Astrocyte of the hippocampus (primary cell): ENCODE measurements around the gene CTSW.

ENCODE experiments used
- DNase-seq: peaks from one replicate; pipeline ENCODE4 v3.0.0; 2011; ENCODE audit warnings: low read depth, low spot score

Gene CTSW

DNA sequence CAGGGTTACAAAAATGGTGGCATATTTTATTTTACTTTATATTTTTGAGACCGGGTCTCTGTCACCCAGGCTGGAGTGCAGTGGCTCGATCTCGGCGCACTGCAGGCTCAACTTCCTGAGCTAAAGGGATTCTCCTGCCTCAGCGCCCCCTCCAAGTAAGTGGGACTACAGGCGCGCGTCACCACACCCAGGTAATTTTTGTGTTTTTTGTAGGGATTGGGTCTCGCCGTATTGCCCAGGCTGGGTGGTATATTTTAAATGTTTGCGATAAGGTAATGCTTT lies 21.2 kb downstream of the CTSW start:
- no peak for DNase-seq

DNA sequence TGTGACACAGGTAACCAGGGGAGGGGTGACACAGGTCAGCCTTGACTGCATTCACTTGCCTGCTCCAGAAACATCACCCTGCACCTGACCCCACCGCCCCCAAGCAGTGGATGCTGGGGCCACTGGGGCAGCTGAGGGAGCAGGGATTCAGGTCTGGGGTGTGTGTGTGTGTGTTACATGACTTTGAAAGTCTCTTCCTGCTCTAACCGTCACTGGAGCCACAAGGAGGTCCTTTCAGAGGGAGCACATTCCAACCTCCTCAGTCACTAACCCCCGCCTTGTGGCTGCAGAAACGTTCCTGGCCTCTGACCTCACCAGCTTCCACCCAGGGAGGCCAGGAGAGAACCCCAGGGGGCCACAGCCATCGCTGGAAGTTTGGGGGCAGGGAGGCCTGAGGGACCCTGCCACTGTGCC lies 23.4 kb downstream of the CTSW start:
- DNase-seq: peak; percentile 93

DNA sequence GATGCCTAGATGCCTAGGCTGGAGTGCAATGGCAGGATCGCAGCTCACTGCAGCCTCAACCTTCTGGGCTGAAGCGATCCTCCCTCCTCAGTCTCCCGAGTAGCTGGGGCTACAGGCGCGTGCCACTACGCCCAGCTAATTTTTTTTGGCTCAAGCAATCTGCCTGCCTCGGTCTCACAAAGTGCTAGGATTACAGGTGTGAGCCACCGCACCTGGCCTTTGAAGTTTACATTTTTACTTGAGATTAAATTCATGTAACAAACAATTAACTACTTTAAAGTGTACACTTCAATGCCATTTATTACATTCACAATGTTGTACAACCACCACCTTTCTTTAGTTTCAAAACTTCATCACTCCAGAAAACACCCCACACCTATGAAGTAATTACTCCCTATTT lies 24.1 kb downstream of the CTSW start:
- no peak for DNase-seq

GRCh38 chr11:65906602-65907001 lies 27.0 kb downstream of the CTSW start:
- no peak for DNase-seq

DNA sequence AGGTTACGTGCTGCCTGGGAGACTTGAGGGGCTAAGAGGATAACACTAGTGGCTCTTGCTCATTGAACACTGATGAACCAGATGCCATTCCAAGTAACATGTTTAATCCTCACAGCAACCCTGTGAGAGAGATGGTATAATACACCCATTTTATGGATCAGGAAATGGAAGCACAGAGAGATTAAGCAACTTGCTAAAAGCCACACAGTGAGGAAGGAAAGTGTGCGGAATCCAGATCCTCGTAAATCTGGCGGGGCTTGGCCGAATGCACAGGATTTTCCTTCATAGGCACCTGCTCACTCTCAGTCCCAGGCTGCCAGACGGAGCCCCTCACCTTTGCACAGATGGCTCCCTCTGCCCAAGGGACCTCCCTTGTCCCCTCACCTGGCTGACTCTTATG lies 28.2 kb downstream of the CTSW start:
- DNase-seq: no peak

- peak; percentile 73 for DNase-seq
Measured at GRCh38 chr11:65911682-65912568, 32.3 kb downstream of the CTSW start.

DNA sequence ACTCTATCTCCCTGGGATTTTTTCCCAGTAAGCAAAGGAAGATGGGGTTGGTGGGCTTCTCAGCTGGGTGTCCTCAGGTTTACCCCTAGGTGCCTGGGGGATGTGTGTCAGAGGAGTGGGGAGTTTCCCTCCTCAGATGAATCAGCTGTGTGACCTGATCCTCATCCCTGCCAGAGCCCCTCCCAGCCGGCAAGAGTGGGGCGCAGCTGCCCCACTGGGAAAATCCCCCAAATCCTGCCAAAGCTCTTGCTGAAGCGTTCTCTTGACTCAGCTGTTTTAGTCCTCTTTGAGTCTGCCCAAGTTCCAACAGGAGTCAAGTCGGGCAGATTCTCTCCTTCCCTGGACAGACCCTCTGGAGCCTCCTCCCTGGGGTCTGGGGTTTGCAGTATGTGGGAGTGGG lies 33.2 kb downstream of the CTSW start:
- peak; percentile 61 for DNase-seq

- no peak for DNase-seq
Measured at GRCh38 chr11:65915101-65915820, 35.6 kb downstream of the CTSW start.

GRCh38 chr11:65915821-65916251 lies 36.2 kb downstream of the CTSW start:
- DNase-seq: peak; percentile 98

GRCh38 chr11:65916391-65916790 lies 36.8 kb downstream of the CTSW start:
- DNase-seq: no peak

- DNase-seq: no peak
Measured at GRCh38 chr11:65917077-65917433, 37.4 kb downstream of the CTSW start.

DNA sequence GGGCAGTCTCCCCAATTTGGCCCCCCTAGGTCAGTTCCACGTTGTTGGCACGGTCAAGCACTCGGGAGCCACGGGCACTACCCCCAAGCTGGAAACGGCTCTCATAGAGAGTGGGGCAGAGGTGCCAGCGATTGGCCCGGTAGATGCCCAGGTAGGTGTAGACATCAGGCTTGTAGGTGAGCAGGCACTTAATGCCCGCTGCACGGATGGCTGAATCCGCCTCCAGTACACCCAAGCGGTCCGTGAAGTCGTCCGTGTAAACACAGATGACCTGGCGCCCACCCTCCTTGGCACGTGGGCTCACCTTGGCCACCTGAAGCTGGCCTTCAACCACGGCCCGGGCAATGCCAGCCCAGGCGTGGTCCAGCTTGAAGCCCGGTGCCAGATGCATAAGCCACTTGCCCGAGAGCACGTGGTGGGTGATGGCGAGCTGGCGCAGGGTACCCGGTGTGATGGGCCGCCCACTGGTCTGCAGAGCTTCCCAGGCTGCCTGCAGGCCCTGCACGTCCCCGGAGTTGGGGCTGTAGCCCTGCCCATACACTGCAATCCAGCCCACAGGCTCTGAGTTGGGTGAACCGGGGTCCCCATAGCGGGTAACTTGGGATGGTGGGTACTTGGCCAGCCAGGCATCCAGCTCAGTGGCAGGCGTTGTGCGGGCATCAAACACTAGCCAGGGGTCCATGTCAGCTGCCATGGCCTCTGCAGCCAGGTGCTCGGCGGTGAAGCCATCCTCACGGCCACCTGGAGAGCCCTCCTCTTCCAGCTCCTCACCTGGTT lies 38.0 kb downstream of the CTSW start:
- no peak for DNase-seq

- DNase-seq: peak; percentile 63
Measured at GRCh38 chr11:65918211-65919140, 38.8 kb downstream of the CTSW start, which contains the start of gene C11orf68. Gene C11orf68 (minus strand): TSS chr11:65919062. CDS start chr11:65919031, 31 bp downstream.

DNA sequence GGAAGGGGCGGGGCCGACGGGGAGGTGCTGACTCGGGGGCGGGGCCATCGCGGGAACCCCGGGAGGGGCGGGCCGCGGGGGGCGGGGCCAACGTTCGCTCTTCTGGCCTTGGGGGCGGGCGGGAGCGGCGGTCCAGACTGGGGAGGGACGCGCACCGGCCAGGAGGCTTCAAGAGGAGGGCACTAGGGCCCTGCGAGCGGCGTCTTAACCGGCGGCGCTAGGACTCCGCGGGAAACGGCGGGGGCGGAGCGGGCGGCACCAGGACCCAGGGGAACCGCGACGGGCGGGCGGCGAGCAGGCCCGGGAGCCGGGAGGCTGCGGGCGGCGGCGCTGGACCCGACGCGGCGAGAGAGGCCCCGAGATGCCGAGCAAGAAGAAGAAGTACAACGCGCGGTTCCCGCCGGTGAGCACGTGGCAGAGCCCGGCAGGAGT lies 39.5 kb downstream of the CTSW start, which contains the start of gene DRAP1:
Gene DRAP1, plus strand, starts transcription at position 286 of the 432 bp plus-strand sequence. Its CDS starts 76 bp downstream, at position 362.
- peak; percentile 100 for DNase-seq

- DNase-seq: peak; percentile 54
Measured at GRCh38 chr11:65919573-65920371, 40.1 kb downstream of the CTSW start.

DNA sequence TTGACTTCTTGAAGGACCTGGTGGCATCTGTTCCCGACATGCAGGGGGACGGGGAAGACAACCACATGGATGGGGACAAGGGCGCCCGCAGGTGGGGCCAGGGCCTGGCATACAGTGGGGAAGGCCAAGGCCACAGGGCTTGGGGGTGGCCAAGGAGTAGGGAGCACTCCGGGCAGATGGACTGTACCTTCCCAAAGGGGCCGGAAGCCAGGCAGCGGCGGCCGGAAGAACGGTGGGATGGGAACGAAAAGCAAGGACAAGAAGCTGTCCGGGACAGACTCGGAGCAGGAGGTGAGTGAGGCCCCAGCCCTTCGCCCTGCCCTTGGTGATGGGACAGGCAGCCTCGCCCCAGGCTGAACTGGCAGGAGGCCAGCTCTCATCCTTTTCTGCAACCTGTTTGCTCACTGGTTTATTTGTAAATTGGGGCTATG lies 40.8 kb downstream of the CTSW start:
- DNase-seq: no peak

DNA sequence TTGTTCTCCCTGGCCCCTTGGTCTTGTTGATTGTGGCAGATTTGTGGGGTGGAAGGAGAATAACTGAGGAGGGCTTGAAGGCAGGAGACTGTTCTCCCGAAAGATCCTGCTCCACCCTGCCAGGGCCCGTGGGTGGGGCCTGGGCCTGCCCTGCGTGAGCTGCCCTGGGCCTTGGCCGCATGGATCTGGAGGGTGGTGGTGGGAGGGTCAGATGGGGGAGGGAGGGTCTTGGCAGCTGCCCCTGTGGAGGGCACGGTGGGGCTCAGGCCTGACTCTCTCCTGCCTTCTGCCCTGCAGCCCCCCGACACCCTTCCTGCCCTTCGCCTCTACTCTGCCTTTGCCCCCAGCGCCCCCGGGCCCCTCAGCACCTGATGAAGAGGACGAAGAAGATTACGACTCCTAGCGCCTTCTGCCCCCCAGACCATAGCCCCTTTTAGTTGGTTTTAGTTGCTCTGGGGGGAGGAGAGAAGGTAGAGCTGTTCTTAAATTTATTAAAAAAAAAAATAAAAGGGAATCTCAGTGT lies 41.5 kb downstream of the CTSW start:
- DNase-seq: no peak

DNA sequence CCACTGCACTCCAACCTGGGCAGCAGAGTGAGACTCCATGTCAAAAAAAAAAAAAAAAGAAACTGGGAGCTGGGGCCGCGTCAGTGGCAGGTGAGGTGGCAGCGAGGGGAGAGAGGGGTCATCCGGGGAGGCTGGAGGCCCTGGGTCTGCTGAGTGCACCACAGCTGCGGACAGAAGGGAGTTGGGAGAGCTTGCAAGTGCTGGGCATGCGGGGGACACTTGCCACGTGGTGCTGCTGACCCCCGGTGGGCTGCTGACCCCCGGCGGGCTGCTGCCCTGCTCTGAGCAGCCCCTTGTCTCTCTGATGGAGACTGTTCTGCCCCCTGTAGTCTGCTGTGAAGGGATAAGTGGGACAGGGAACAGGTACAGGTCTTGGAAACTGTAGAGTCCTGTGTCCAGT lies 42.2 kb downstream of the CTSW start:
- DNase-seq: no peak

DNA sequence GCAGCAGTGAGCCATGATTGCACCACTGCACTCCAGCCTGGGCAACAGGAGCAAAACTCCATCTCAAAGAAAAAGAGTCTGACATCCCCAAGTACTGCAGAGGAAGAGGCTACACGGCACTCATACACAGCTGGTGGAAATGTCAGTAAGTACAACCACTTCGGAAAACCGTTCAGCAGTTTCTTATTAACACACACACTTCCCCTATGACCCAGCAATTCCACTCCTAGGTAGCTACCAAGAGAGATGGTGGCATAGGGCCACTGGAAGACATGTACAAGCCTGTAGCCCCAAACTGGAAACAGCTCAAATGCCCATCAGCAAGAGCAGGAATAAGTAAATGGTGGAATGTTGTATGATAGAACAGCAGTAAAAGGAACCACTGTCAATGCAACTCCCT lies 42.9 kb downstream of the CTSW start:
- no peak for DNase-seq

DNA sequence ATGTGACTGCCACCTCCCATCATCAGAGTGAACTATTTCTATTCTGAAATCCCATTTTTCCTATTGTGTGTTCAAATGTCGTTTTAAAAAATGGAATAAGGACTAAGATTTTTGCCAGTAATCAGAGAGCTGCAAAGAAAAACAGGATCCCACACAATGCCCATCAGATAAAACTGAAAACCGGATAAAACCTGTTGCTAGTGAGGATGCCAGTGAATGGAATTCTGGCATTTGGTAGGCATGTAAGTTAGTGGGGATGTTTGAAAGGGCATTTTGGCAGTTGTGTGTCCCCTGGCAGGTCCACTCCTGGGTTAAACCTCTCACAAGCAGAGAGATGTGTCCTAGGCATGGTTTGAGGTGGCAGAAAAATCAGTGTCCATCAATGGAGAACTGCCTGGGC lies 45.8 kb downstream of the CTSW start:
- no peak for DNase-seq
